RWPE2 (cell line): ENCODE data around the gene CYP20A1.
"Not testable (repeated sequence)": the region's sequence is repeated elsewhere in the genome, so short reads cannot be mapped to it uniquely, and the experiment has no call there.

Experiments used
- ATAC-seq: fragments of 200-7000 bp; cut with Tn5 transposase; 3 replicates; pipeline ENCODE4 v1.9.1; 2021; ENCODE audit warnings: low read depth
- DNase-seq: peaks from one replicate; pipeline ENCODE4 v3.0.0-alpha.2; 2020; ENCODE audit warnings: low spot score
- H3K27ac ChIP-seq: fragments of 450-650 bp; 2 replicates; pipeline ENCODE4 v1.5.1; 2017; ENCODE audit warnings: mild to moderate bottlenecking; ENCODE audit not compliant: poor library complexity, severe bottlenecking
- H3K27me3 ChIP-seq: fragments of 250-450 bp; sonication (Bioruptor Pico); 2 replicates; pipeline ENCODE4 v1.5.1; 2021; ENCODE audit warnings: mild to moderate bottlenecking, moderate library complexity; ENCODE audit not compliant: insufficient read depth, poor library complexity, severe bottlenecking
- H3K36me3 ChIP-seq: fragments of 250-450 bp; sonication (Bioruptor Pico); 2 replicates; pipeline ENCODE4 v1.5.1; 2020; ENCODE audit warnings: low read depth, mild to moderate bottlenecking, moderate library complexity
- H3K4me1 ChIP-seq: fragments of 250-450 bp; sonication (Bioruptor Pico); 2 replicates; pipeline ENCODE4 v1.5.1; 2021; ENCODE audit warnings: mild to moderate bottlenecking, moderate library complexity; ENCODE audit not compliant: insufficient read depth, poor library complexity, severe bottlenecking
- H3K4me3 ChIP-seq: fragments of 250-450 bp; sonication (Bioruptor Pico); 2 replicates; pipeline ENCODE4 v1.5.1; 2021; ENCODE audit warnings: mild to moderate bottlenecking, moderate library complexity; ENCODE audit not compliant: severe bottlenecking
- H3K9me3 ChIP-seq: fragments of 250-450 bp; sonication (Bioruptor Pico); 2 replicates; pipeline ENCODE4 v1.5.1; 2021; ENCODE audit warnings: mild to moderate bottlenecking, moderate library complexity; ENCODE audit not compliant: severe bottlenecking
- CTCF ChIP-seq: fragments of 450-650 bp; IDR thresholded peaks from one replicate; pipeline ENCODE4 v1.5.1; 2017; ENCODE audit warnings: mild to moderate bottlenecking, moderate library complexity; ENCODE audit not compliant: poor library complexity, severe bottlenecking

The CYP20A1 gene, protein sequence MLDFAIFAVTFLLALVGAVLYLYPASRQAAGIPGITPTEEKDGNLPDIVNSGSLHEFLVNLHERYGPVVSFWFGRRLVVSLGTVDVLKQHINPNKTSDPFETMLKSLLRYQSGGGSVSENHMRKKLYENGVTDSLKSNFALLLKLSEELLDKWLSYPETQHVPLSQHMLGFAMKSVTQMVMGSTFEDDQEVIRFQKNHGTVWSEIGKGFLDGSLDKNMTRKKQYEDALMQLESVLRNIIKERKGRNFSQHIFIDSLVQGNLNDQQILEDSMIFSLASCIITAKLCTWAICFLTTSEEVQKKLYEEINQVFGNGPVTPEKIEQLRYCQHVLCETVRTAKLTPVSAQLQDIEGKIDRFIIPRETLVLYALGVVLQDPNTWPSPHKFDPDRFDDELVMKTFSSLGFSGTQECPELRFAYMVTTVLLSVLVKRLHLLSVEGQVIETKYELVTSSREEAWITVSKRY

GRCh38 chr2:203238704-203239526 is at the start of gene CYP20A1:
CYP20A1 (plus strand) TSS chr2:203239018; CDS start chr2:203239063, 45 bp downstream.
- H3K27ac ChIP-seq, result peak within 1 kb of the TSS; percentile 64
- H3K36me3 ChIP-seq, result peaks cover 9% of the 10 kb centered on the region; the same call in 1 of the 2 replicates
- ATAC-seq, result peak; percentile 90
- H3K4me3 ChIP-seq, result peak within 1 kb of the TSS; percentile 72
- peak; percentile 46 for TF ChIP-seq CTCF
- no peaks in the 10 kb centered on the region for H3K9me3 ChIP-seq
- DNase-seq, result peak; percentile 94
- no peaks in the 10 kb centered on the region for H3K27me3 ChIP-seq
- H3K4me1 ChIP-seq, result peaks cover 4% of the 10 kb centered on the region

DNA sequence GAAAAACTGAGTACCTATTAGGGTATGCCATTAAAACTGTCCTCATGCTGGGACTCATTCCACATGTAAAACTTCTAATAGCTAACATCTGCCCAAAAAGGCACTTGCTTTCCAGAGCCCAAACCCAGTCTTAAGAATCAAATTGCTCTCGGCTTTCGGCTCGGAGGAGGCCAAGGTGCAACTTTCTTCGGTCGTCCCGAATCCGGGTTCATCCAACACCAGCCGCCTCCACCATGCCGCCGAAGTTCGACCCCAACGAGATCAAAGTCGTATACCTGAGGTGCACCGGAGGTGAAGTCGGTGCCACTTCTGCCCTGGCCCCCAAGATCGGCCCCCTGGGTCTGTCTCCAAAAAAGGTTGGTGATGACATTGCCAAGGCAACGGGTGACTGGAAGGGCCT is 48.3 kb upstream of the CYP20A1 start:
- not testable (repeated sequence) for H3K27ac ChIP-seq, H3K4me1 ChIP-seq, ATAC-seq, H3K9me3 ChIP-seq, H3K4me3 ChIP-seq, DNase-seq, H3K27me3 ChIP-seq
- H3K36me3 ChIP-seq, result peaks cover 66% of the 10 kb centered on the region

- not testable (repeated sequence) for H3K4me1 ChIP-seq, H3K27me3 ChIP-seq, H3K27ac ChIP-seq, H3K4me3 ChIP-seq, H3K9me3 ChIP-seq, ATAC-seq, DNase-seq
- H3K36me3 ChIP-seq, result peaks cover 62% of the 10 kb centered on the region
Measured at GRCh38 chr2:203191026-203191425, 47.8 kb upstream of the CYP20A1 start.

GRCh38 chr2:203191961-203192360 is 46.9 kb upstream of the CYP20A1 start:
- H3K36me3 ChIP-seq, result peaks cover 59% of the 10 kb centered on the region
- H3K4me1 ChIP-seq, result no peaks in the 10 kb centered on the region
- no peak for ATAC-seq

GRCh38 chr2:203195331-203196036 is 43.3 kb upstream of the CYP20A1 start:
- H3K27ac ChIP-seq, result no peak overlapping the region
- H3K4me3 ChIP-seq, result no peak overlapping the region

More at GRCh38 chr2:203191961-203192360, 46.9 kb upstream of the CYP20A1 start:
- Histone ChIP-seq H3K4me3 (no peak overlapping the region), H3K9me3 (no peaks in the 10 kb centered on the region), H3K27me3 (no peaks in the 10 kb centered on the region), H3K27ac (no peak overlapping the region)
- no peak for TF ChIP-seq CTCF
- no peak for DNase-seq

More at GRCh38 chr2:203195331-203196036, 43.3 kb upstream of the CYP20A1 start:
- peaks cover 60% of the 10 kb centered on the region for H3K36me3 ChIP-seq
- ATAC-seq (no peak), DNase-seq (no peak)
- no peak for TF ChIP-seq CTCF
- H3K27me3 ChIP-seq, result no peaks in the 10 kb centered on the region
- no peaks in the 10 kb centered on the region for H3K4me1 ChIP-seq
- no peaks in the 10 kb centered on the region for H3K9me3 ChIP-seq
